GM21526 (cell line): ENCODE results near the gene SSC5D.

Experiments used
- ATAC-seq: cut with Tn5 transposase; IDR thresholded peaks from one replicate; pipeline ENCODE4 v1.9.1; 2021; ENCODE audit warnings: moderate library complexity; ENCODE audit not compliant: unreplicated experiment, low FRiP score

SSC5D gene

GRCh38 chr19:55535173-55535964 is 47.1 kb downstream of the SSC5D start:
- no peak for ATAC-seq

DNA sequence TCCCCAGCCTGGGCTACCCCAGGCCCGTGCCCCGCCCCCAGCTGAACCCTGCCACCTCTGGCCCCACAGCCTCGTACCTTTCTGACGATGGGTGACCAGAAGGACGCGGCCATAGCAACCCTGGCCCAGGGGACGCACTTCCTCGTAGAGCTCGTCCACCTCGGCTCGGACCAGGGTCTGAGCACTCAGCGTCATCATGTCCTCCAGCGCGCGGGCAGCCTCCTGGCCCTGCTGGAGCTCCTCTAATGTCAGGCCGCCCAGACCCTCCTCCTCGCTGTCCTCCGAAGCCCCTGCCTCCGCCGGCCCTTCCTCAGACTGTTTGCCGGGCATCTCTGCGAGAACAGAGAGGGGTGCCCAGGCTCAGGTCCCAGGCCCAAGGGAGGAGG is 47.7 kb downstream of the SSC5D start:
- ATAC-seq: no peak

DNA sequence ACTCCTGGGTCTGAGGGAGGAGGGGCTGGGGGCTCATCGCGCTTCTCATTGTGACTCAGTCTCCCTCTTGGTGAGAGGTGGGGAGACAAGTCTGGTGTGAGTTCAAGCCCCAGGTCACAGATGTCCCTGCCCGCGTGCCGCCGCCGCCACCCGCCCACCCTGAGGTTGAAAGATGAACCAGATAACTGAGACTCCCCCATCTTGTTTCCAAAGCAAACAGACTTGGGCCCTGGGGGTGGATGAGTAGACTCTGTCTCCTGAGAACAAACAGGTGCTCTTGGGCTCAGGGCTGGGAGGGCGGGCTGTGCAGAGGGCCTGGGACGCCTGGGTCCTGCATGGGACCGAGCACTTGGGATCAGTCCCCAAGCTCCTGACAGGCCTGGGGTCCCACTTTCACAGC is 48.1 kb downstream of the SSC5D start:
- ATAC-seq: no peak

- ATAC-seq: no peak
These were observed 48.9 kb downstream of the SSC5D start, which contains the start of gene SBK2 for GRCh38 chr19:55536951-55537740. TSS of gene SBK2 (minus strand) at chr19:55537133. CDS start at chr19:55536294, 839 bp downstream.

GRCh38 chr19:55537741-55538111 is 49.5 kb downstream of the SSC5D start:
- no peak for ATAC-seq

DNA sequence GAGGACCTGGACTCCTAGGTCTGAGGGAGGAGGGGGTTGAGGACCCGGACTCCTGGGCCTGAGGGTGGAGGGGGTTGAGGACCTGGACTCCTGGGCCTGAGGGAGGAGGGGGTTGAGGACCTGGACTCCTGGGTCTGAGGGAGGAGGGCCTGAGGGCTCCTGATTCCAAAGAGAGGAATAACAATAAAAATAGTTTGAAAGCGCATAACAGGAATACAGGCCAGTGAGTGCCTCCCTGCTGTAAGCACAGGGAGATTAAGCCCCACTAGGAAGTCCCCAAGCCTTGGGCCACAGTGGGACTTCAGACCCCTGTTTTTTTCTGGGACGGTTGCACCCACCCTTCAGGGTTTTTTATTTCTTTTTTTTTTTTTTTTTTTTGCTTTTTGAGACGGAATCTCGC is 49.9 kb downstream of the SSC5D start:
- ATAC-seq: no peak

- ATAC-seq: no peak
These were observed 51.1 kb downstream of the SSC5D start for GRCh38 chr19:55539090-55539984.

DNA sequence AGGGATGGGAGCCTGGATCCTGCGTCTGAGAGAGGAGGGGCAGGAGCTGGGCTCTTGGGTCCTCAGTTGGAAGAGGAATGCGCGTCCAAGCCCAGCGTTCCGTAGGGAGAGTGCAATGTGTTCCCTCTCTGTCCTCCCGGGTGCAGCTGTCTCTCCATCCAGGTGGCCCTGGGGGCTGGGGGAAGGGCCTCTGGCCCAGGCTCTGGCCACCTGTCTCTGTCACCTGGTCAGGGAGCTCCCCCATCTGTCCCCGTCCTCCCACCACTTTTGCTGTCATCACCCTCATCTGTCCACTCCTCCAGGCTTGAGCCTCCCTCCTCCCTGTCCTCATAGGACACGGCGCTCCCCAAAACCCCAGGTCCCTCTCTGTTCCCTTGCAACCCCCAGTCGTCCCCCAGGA is 52.4 kb downstream of the SSC5D start:
- ATAC-seq: no peak

- no peak for ATAC-seq
These were observed 52.9 kb downstream of the SSC5D start for GRCh38 chr19:55541091-55541490.

DNA sequence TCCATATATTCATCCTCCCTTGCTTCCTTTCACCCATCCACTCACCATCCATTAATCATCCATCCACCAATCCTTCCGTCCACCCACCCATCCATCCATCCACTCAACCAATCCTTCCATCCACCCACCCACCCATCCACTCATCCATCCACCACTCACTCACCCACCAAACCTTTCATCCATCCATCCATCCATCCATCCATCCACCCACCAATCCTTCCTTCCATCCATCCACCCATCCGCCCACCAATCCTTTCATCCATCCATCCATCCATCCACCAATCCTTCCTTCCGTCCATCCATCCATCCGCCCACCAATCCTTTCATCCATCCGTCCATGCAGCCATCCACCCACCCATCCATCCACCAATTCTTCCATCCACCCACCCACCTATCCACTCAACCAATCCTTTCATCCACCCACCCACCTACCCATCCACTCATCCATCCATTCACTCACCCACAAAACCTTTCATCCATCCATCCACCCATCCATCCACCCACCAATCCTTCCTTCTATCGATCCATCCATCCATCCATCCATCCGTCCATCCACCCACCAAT is 54.1 kb downstream of the SSC5D start:
- ATAC-seq: no peak

GRCh38 chr19:55543567-55543966 is 55.3 kb downstream of the SSC5D start:
- no peak for ATAC-seq

GRCh38 chr19:55544014-55544413 is 55.8 kb downstream of the SSC5D start:
- ATAC-seq: no peak

- ATAC-seq: no peak
These were observed 56.7 kb downstream of the SSC5D start for GRCh38 chr19:55544776-55545439.

DNA sequence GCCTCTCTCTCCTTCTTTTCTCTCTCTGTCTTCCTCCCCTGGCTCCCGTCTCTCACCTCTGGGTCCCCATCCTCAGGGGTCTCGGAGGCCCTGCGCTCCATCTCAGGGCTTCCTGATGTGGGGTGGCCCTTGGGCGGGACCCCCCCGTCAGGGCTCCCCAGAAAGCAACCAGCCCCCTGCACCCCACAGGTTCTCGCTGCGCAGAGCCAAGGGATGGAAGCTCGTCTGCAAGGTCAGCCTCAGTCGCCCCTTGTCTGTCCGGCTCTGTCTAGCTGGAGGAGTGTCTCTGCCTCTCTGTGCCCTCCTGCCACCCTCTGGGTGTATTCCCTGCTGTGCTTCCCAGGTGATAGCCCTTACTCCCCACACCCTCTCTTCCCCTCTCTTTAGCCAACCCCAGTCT is 57.2 kb downstream of the SSC5D start, which contains the start of gene SBK3:
Gene SBK3, minus strand, starts transcription at position 101 of the 400 bp plus-strand sequence. Its CDS starts 0 bp downstream, at position 101.
- ATAC-seq: no peak

DNA sequence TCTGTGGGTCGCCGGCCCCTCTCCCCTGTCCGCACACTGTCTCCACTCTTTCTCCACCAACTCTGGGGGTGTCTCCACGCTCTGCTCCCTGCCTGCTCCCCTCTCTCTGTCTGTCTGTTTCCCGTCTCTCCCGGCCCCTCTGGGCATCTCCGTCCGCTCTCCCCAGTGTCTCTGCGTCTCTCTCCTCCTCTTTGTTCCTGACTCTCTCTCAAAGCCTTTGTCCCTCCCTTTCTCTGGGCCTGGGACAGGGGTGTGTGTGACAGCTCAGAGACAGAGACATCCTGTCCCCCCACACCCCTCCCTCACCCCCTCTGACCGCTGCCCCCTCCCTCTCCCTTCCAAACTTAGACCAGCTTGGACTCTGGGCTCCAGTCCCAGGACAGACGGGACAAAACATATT is 57.8 kb downstream of the SSC5D start:
- no peak for ATAC-seq

- ATAC-seq: no peak
These were observed 58.8 kb downstream of the SSC5D start for GRCh38 chr19:55546822-55547614.

DNA sequence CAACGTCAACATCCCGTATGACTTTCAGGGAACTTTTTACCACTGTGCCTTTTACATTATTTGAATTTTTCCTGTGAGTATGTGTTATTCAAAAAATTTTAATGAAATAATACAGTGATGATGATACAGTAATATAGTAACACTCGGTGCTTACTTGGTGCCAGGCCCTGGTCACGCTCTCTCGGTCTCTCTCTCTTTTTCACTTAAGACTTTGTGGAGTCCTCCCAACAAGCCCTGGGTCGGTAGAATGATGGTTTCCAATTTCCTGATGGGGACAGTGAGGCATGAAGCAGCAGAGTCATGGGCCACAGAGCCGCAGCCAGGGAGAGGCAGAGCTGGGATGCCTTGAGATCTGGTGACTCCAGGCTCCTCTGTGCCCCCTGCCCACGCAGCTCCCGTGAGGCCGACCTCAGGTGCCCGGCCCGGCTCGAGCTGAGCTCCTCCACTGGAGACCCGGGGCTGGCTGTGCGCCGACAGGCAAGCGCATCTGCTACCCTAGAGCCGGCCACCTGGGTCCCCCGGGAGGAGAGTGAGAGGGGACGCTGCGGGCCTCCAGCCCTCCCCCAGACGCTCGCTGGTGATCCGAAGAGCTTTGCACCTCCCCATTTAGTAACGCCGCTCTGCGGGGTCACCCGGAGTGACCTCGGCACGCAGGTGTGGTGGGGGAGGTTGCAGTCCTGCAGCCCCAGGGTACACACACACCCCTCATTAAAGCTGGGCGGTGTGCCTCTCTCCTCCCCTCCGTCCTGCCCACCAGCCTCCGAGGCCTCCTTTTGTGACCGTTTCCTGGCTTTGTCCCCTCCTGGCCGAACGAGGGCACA is 61.5 kb downstream of the SSC5D start:
- no peak for ATAC-seq

- no peak for ATAC-seq
These were observed 62.0 kb downstream of the SSC5D start for GRCh38 chr19:55550321-55550650.
